Vagina (tissue), 2 donors: ENCODE results near the gene PIM1.

Experiments
- CTCF ChIP-seq, 3 experiments: fragments of 450-650 bp in 2 of 3; fragments of 200-600 bp in 1 of 3; sonication (generic) in 1 of 3; IDR thresholded peaks; one replicate each; pipeline ENCODE4 v1.5.1; 2017 to 2019; ENCODE audit warnings: antibody characterized with exemption in 3 of 3, mild to moderate bottlenecking in 2 of 3, moderate library complexity in 2 of 3
- POLR2A ChIP-seq, 2 donors: fragments of 450-650 bp; IDR thresholded peaks; one replicate each; pipeline ENCODE4 v1.6.1; 2017; ENCODE audit warnings: antibody characterized with exemption in 2 of 2, mild to moderate bottlenecking in 2 of 2, moderate library complexity in 2 of 2

GRCh38 chr6:37140145-37140544 lies 29.8 kb upstream of the PIM1 start:
- TF ChIP-seq CTCF (IDR thresholded peaks at IDR 0.05): no peak
- TF ChIP-seq POLR2A (IDR thresholded peaks at IDR 0.05): no peak
